Activated effector memory CD4-positive, alpha-beta T cell treated with anti-CD3 and anti-CD28 coated beads, Interleukin-2, amount 50 U/mL, for 16 hours (primary cell): ENCODE results near the gene MARCHF10.
A peak's percentile ranks its signal among the peaks of the same experiment; 100 is the strongest.
"Not testable (repeated sequence)": the region's sequence is repeated elsewhere in the genome, so short reads cannot be mapped to it uniquely, and the experiment has no call there.

Experiments used
- DNase-seq: peaks from one replicate; pipeline ENCODE4 v3.0.0-alpha.2; 2020

Gene MARCHF10

DNA sequence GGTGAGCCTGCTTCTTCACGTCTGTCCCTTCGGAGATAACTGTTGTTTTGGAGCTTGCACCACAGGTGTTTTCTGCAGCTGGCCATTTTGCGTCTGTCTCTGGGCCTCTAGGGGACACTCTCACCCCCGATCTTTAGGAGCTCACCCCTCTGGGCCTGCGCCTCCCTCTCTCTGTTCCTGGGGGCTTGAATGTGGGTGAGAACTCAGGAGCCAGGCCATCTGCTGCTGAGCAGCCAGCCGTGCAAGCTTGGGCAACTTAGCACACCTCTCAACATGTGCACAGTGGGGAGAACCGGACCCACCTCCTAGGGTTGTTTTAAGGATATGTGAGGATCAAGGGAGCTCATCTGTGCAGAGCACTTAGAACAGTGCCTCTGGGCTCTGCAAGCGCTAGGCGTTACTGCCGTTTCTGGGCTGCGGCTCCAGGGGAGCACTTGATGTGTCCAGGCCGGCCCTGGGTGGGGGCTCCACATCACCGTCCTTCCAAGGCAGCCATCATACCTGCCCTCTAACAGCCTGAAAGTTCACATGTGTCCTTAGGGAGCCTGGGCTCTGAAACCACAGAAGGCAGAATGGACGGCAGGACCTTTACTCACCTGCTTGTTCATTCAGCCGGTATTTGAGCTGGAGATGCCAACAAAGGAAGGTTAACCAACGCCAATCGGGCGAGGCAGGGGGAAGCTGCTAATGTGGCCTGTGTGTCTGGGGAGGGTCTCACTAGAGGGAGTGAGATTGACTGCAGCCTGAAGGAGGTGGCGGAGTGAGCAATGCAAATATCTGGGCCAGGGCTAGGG lies 114.3 kb downstream of the MARCHF10 start:
- no peak for DNase-seq

GRCh38 chr17:62692721-62693431 lies 115.2 kb downstream of the MARCHF10 start:
- no peak for DNase-seq

GRCh38 chr17:62692159-62692651 lies 115.9 kb downstream of the MARCHF10 start:
- no peak for DNase-seq

DNA sequence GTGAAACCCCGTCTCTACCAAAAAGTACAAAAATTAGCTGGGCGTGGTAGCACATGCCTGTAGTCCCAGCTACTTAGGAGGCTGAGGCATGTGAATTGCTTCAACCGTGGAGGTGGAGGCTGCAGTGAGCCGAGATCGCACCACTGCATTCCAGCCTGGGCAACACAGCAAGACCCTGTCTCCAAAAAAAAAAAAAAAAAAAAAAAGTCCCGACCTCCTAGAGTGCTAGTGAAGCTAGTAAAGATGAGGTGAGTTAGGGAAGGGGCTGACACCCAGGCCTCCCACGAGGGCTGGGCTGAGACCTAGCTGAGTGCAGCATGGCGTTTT lies 116.6 kb downstream of the MARCHF10 start:
- DNase-seq, result not testable (repeated sequence)

DNA sequence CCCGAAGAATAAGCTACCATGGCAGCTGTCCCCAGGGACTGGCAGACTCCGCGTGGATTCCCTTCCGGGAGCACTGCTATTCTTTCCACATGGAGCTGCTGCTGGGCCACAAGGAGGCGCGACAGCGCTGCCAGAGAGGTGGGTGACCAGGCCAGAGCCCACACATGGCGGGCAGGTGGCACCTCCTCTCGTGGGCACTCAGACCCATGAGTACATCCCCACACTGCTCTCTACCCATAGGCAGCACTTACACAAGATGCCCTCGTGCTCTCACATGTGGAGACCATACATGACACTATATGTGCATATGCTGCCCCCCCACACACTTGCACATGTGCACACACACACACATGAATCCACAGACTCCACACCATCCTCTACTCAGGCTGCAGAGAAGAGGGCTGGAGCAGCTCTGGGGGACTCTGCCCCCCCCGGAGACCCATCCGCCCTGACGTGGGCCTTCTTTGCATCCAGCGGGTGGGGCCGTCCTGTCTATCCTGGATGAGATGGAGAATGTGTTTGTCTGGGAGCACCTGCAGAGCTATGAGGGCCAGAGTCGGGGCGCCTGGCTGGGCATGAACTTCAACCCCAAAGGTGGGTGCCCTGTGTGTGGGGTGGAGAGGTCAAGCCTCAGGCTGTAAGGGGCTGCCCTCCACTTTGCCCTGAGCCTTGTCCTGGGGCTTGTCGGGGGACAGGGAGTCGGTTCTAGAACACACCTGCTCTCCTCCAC lies 117.8 kb downstream of the MARCHF10 start:
- DNase-seq, result no peak

- DNase-seq, result no peak
Measured at GRCh38 chr17:62689441-62690167, 118.5 kb downstream of the MARCHF10 start.

DNA sequence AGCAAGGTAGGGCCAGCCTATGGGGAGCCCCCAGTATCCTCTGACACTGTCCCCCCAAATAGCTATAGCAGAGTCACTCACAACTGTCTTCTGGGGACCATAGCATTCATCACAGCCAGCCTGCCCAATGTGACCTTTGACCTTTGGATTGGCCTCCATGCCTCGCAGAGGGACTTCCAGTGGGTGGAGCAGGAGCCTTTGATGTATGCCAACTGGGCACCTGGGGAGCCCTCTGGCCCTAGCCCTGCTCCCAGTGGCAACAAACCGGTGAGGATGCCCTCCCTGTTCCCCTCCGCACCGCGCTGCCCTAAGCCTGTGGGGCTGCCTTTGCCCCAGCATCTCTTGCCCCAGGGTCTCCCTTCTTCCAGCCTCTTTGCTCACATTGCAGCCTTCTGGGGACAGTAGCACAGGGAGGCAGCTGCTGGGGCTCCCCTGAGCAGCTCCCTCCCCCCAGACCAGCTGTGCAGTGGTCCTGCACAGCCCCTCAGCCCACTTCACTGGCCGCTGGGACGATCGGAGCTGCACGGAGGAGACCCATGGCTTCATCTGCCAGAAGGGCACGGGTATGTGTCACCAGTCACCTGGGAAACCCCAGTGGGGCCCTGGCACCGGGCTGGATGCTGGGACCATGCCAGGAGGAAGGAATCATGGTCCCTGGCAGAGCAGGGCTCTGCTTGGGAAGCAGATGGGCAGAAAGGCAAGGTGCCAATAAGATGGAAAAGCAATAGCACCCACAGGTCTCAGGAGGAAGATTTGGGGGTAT lies 119.5 kb downstream of the MARCHF10 start:
- DNase-seq, result no peak

DNA sequence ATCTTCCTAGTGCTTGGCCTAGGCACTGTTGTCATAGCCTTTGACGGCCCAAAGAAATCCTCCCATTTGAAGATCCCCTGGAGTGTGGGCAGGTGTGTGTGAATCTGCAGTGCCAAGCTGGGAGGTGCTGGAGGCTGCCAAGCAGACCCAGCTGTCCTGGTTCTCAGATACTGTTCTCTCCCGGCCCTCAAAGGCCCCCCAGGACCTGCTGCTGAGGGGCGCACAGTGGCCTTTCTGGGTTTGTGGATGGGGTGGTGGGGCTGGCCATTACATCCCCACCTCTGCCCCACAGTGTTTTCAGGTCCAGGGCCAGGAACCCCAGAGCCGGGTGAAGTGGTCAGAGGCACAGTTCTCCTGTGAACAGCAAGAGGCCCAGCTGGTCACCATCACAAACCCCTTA lies 120.1 kb downstream of the MARCHF10 start:
- DNase-seq, result no peak

DNA sequence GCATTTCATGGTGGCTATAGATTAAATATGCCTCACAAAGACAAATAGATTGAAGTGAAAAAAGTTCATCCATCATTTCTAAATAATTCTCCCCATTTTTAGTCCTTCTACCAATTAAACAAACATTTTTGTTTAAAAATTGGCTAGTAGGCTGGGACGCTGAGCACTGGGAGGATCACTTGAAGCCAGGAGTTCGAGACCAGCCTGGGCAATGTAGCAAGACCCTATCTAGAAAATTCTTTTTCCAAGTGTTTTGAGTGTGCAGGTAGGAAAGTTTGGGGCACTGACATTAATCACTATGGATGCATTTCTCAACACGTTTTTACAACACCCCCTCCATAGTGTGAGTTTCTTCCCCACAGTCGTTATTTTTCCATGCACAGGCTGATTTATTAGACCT lies 123.9 kb downstream of the MARCHF10 start:
- DNase-seq, result no peak

- DNase-seq, result peak; percentile 59
Measured at GRCh38 chr17:62681939-62682381, 126.2 kb downstream of the MARCHF10 start.

- peak; percentile 55 for DNase-seq
Measured at GRCh38 chr17:62681061-62681938, 126.8 kb downstream of the MARCHF10 start.

DNA sequence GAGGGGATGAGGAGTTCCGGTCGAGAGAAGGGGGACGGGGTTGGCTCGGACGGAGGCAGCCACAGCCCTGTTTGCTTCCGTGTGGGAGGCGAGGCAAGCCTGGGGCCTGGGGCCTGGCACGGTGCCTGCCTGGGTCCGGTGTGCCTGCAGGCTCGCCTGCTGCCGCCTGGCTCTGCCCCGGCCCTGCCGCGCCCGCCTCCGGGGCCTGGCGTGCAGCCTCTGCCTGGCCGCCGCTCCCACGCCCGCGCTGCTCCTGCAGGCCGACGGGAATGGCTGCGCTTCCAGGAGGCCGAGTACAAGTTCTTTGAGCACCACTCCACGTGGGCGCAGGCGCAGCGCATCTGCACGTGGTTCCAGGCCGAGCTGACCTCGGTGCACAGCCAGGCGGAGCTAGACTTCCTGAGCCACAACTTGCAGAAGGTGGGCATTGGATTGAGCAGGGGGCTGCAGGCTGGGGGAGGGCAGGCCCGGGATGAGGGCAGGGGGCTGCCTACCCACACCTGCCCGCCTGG lies 127.5 kb downstream of the MARCHF10 start:
- DNase-seq, result peak; percentile 38

DNA sequence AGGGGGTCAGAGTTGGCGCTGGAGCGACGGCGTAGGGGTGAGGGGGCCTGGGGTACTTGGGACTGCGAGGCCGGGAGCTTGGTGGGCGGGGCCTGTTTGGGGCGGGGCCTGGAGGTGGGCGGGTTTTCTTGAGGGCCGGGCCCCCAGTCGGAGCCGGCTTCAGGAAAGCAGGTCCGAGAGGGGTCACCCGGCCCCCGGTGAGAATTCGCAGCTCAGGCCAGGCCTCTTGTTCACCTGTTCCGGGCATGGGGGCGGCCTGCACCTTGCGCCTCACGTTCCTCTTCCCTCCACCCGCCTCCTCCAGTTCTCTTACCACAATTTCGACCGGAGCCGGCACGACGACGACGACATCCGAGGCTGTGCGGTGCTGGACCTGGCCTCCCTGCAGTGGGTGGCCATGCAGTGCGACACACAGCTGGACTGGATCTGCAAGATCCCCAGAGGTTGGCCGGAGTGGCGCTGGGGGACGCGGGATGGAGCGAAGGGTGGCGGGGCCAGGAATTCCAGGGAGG lies 128.2 kb downstream of the MARCHF10 start:
- DNase-seq, result no peak

- no peak for DNase-seq
Measured at GRCh38 chr17:62678214-62678919, 129.7 kb downstream of the MARCHF10 start.

GRCh38 chr17:62676952-62677596 lies 131.0 kb downstream of the MARCHF10 start:
- DNase-seq, result peak; percentile 50

DNA sequence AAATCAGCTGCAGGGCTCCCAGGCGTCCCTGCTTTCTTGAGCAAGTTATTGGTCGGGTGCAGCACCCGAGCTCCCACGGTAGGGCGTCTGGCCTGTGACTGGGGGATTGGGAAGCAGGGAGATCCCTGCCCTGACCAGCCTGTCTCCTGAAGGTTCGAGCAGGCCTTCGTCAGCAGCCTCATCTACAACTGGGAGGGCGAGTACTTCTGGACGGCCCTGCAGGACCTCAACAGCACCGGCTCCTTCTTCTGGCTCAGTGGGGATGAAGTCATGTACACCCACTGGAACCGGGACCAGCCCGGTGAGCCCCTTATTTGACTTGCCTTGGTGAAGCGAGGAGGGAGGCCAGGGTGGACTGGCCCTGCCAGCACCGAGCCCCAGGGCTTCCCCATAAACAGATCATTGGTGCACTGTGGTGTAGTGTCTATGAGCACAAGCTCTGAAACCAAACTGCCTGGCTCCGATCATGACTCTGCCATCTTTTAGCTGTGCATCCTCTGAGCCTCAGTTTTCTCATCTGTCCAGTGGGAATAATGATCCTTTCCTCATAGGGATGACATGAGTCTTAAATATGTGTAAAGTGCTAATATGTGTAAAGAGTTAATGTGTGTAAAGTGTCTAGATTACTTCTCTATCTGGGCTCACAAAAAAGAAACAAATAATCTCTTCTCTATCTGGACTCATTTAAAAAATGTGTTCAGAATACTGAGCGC lies 131.7 kb downstream of the MARCHF10 start:
- no peak for DNase-seq

DNA sequence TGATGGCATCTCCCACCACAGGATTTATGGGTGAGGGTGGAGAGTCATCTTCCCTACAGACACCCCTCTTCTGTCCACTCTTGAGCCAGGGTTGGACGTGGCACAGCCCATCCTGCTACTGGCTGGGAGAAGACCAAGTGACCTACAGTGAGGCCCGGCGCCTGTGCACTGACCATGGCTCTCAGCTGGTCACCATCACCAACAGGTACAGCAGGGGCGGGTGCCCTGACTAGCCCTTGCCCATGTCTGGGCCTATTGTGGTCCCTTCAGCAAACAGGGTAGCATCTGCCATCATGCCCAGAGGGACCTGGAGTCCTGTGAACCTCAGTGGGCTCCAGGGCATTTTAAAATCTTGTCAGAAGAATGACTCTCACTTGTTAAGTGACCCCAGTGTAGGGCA lies 132.4 kb downstream of the MARCHF10 start:
- DNase-seq, result no peak

DNA sequence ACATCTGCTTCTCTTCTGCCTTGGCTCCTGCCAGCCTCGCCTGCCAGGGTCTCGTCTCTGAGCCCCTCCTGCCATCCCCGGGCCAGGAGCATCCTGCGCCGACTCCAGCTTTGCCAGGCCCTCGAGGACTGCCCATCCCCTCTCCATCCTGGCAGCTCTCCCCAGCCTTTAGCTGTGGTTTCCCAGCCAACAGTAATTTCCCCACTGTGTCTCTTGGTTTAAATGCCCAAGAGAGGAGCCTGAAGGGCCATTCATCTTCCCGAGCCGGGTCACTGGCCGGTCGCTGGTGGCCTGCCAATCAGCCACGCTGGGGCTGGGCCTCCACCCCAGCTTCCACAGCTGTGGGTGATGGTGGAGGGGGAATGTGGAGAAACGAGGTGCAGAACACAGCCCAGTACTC lies 132.9 kb downstream of the MARCHF10 start:
- DNase-seq, result peak; percentile 48

DNA sequence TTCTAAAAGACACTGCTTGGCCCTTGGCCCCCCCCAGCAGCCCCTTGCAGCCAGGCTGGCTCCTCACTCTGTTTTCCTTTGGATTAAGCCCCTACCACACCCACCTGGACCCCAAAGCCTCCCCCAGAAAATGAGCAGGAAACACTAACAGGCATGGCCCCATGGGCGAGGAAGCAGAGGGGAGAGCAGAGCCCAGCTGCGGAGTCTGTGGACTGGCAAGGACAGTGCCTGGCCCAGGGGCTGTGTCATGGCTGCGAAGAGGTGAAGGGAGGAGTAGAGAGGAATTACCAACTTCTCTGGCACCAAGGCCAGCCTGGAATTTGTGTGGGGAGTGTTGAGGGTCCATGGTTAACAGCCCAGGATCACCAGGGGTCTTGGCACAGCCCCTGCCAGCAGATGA lies 133.3 kb downstream of the MARCHF10 start:
- no peak for DNase-seq
